ENCODE results near the gene PTPN11.

The PTPN11 gene

GRCh38 chr12:112555621-112556233 lies 137.0 kb downstream of the PTPN11 start:
- FAIRE-seq = no peak

- FAIRE-seq = no peak
These were observed 139.3 kb downstream of the PTPN11 start for GRCh38 chr12:112557951-112558630.

Measured in colon (tissue), 2 donors.